K562 (cell line): ENCODE measurements around the gene RAB25. TPM values are rescaled to one million over a fixed set of nuclear protein-coding genes. Genes with fewer than 3 reads are reported as not detected.
A peak's percentile ranks its signal among the peaks of the same experiment; 100 is the strongest.

Experiments used
- ARID2 ChIP-seq: fragments of 450-650 bp; IDR thresholded peaks from 2 replicates; pipeline ENCODE4 v1.6.1; 2017; ENCODE audit warnings: antibody characterized with exemption, mild to moderate bottlenecking
- CBX3 ChIP-seq, 2 experiments: IDR thresholded peaks; 1 replicate in 1 of 2; 2 replicates in 1 of 2; pipeline ENCODE4 v1.6.1; 2012; ENCODE audit warnings: inconsistent platforms in 2 of 2, low read length in 2 of 2, borderline replicate concordance in 1 of 2, control low read depth in 1 of 2
- LCOR ChIP-seq: sonication (generic); formaldehyde crosslinking; IDR thresholded peaks from 2 replicates; pipeline ENCODE4 v1.8.0; 2022; ENCODE audit warnings: mild to moderate bottlenecking, missing genetic modification reagents
- NR2C2 ChIP-seq, 2 experiments: fragments of 200-800 bp in 1 of 2; sonication (Bioruptor generic) in 1 of 2; sonication (generic) in 1 of 2; formaldehyde crosslinking in 1 of 2; IDR thresholded peaks; 2 replicates each; pipeline versions ENCODE4 v1.6.1 to v1.8.0; 2016 to 2022; ENCODE audit warnings: mild to moderate bottlenecking in 1 of 2, missing compliant biosample characterization in 1 of 2, missing genetic modification characterization in 1 of 2, missing genetic modification reagents in 1 of 2
- RBM39 ChIP-seq: fragments of 200-400 bp; formaldehyde crosslinking; optimal IDR thresholded peaks from 2 replicates; pipeline ENCODE3; 2018; ENCODE audit warnings: low read depth, low read length
- SIRT6 ChIP-seq: IDR thresholded peaks from one replicate; pipeline ENCODE4 v1.6.1; 2012; ENCODE audit warnings: low read depth, mild to moderate bottlenecking, control low read depth, inconsistent platforms, low read length, moderate library complexity
- TARDBP ChIP-seq: fragments of 450-650 bp; IDR thresholded peaks from 2 replicates; pipeline ENCODE4 v1.6.1; 2016
- TEAD1 ChIP-seq, 2 experiments: fragments of 450-650 bp in 1 of 2; sonication (generic) in 1 of 2; formaldehyde crosslinking; IDR thresholded peaks; 2 replicates each; pipeline versions ENCODE4 v1.4.0 to v1.8.0; 2020 to 2022; ENCODE audit warnings: mild to moderate bottlenecking in 2 of 2, missing genetic modification reagents in 1 of 2
- TSC22D4 ChIP-seq: fragments of 450-650 bp; IDR thresholded peaks from 2 replicates; pipeline ENCODE4 v1.6.1; 2016; ENCODE audit warnings: missing genetic modification characterization, missing biosample characterization, control low read depth
- TSHZ1 ChIP-seq: fragments of 250-450 bp; sonication (Bioruptor Pico); IDR thresholded peaks from 2 replicates; pipeline ENCODE4 v1.4.0; 2020; ENCODE audit warnings: mild to moderate bottlenecking, moderate library complexity
- ZBTB34 ChIP-seq: fragments of 250-450 bp; sonication (Bioruptor Pico); IDR thresholded peaks from 2 replicates; pipeline ENCODE4 v1.8.0; 2021; ENCODE audit warnings: mild to moderate bottlenecking, moderate library complexity
- ZBTB40 ChIP-seq, 2 experiments: fragments of 450-650 bp in 1 of 2; sonication (generic) in 1 of 2; formaldehyde crosslinking in 1 of 2; IDR thresholded peaks; 2 replicates each; pipeline versions ENCODE4 v1.7.1 to v1.9.0; 2016 to 2022; ENCODE audit warnings: inconsistent platforms in 1 of 2, mild to moderate bottlenecking in 1 of 2, missing genetic modification reagents in 1 of 2
- polyA plus RNA-seq, 8 experiments: library from polyadenylated mRNA; depleted of rRNA in 4 of 8; stranded (reverse) in 5 of 8; unstranded in 3 of 8; fragments of >200 nt; fragmentation: Nextera tagmentation in 2 of 8; fragmentation: Illumina TruSeq in 1 of 8; extraction: Ambion mirVana in 2 of 8; extraction: Trizol in 1 of 8; gene quantifications; 2 replicates each; pipeline versions ENCODE4 v1.2.1 to v1.2.3, GENCODE V29; 2011 to 2014; ENCODE audit warnings: inconsistent platforms in 1 of 8, missing spikeins in 1 of 8
- total RNA-seq, 7 experiments: library from RNA; depleted of rRNA in 6 of 7; stranded (reverse); fragments of >200 nt in 6 of 7; fragmentation: Illumina TruSeq in 2 of 7; extraction: Trizol in 2 of 7; gene quantifications; 2 replicates each; pipeline versions ENCODE4 v1.2.1 to v1.2.3, GENCODE V29; 2011 to 2021; ENCODE audit warnings: low replicate concordance in 1 of 7

RAB25 gene
- total and polyA plus RNA-seq, 9 of the 15 experiments (the other 6 are each of a cell fraction or from before 2014, with no cell fraction given) = 0.10 to 0.27 (median 0.13) TPM; not detected in 6

- TF ChIP-seq RBM39 (peak; percentile 94), TSC22D4 (no peak), NR2C2 (CRISPR knock-in tag; IDR thresholded peaks at IDR 0.05) (peak; percentile 68), NR2C2 (tag; IDR thresholded peaks at IDR 0.05) (peak; percentile 93), ZBTB40 (IDR thresholded peaks at IDR 0.05) (peak; percentile 78), ZBTB40 (CRISPR knock-in tag; IDR thresholded peaks at IDR 0.05) (no peak), TEAD1 (CRISPR knock-in tag; IDR thresholded peaks at IDR 0.05) (peak in 1 of 2 experiments; percentile 43; a peak in 2 of 4 replicates), CBX3 (IDR thresholded peaks at IDR 0.05; ENCODE audit: borderline replicate concordance in 1 of 2, low read length in 2 of 2) (peak in 1 of 2 experiments; percentile 15; a peak in 1 of 3 replicates), SIRT6 (no peak), TARDBP (peak; percentile 71), ARID2 (0 out of 2 replicates have a peak, but pooled peaks have one; percentile 31), ZBTB34 (CRISPR knock-in tag) (no peak), LCOR (CRISPR knock-in tag) (no peak; the same call in 1 of the 2 replicates), TSHZ1 (CRISPR knock-in tag) (no peak)
These were observed 6.3 kb upstream of the RAB25 start, which contains the start of gene LAMTOR2 (continued) for GRCh38 chr1:156054500-156055280.
